HepG2 (cell line): Measurements from ENCODE around the gene HOXC11. TPM values are rescaled to one million over a fixed set of nuclear protein-coding genes. Genes with fewer than 3 reads are reported as not detected.

Experiments used
- ATAC-seq: fragments of 200-7000 bp; cut with Tn5 transposase; 3 replicates; pipeline ENCODE4 v1.9.1; 2020; ENCODE audit warnings: mild to moderate bottlenecking, moderate library complexity
- BruUV-seq: library from RNA; stranded (reverse); fragments of 400-500 nt; replicated peaks from 2 replicates; lab custom pipeline; 2021; lab: Mats Ljungman, UMichigan
- CTCF ChIA-PET: fragments of 300-600 bp; formaldehyde crosslinking; extraction: SDS; loops from one replicate; lab custom pipeline; 2021; ENCODE audit warnings: low total read pairs, inconsistent platforms, low intra/inter-chr PET ratio; lab: Yijun Ruan, JAX
- POLR2A ChIA-PET: fragments of 350-600 bp; sonication (Branson Sonifier 250); formaldehyde crosslinking; loops from one replicate; lab custom pipeline; 2020; ENCODE audit warnings: antibody characterized with exemption, inconsistent platforms; lab: Yijun Ruan, JAX
- DNase-seq: peaks from one replicate; pipeline ENCODE4 v3.0.0-alpha.2; 2015; ENCODE audit warnings: low spot score
- FAIRE-seq: peaks from 3 replicates; lab custom pipeline; 2011; peaks lifted over from hg19 to GRCh38; lab: Jason Lieb, UNC
- H2AFZ ChIP-seq: one replicate; pipeline ENCODE4 v1.6.1; 2011; ENCODE audit warnings: low read length, inconsistent platforms
- H3K27ac ChIP-seq: fragments of 300-600 bp; 3 replicates; pipeline ENCODE4 v1.8.0; 2011; ENCODE audit warnings: mixed run types, mild to moderate bottlenecking, mixed read lengths, low read length, inconsistent platforms; ENCODE audit not compliant: insufficient read depth; ENCODE audit errors: extremely low read length
- H3K27me3 ChIP-seq, 2 experiments: fragments of 200-600 bp in 1 of 2; 2 replicates in 1 of 2; 3 replicates in 1 of 2; pipeline versions ENCODE4 v1.6.0 to v1.8.0; 2011; ENCODE audit warnings: low read length in 2 of 2, mild to moderate bottlenecking in 2 of 2, moderate library complexity in 2 of 2, inconsistent platforms in 1 of 2; ENCODE audit not compliant: insufficient read depth in 2 of 2, control insufficient read depth in 1 of 2
- H3K36me3 ChIP-seq, 2 experiments: fragments of 200-600 bp in 1 of 2; replicated peaks in 1 of 2; 2 replicates in 1 of 2; 3 replicates in 1 of 2; pipeline versions ENCODE4 v1.5.1 to v1.8.0; 2011; ENCODE audit warnings: low read length in 2 of 2, inconsistent platforms in 1 of 2; ENCODE audit not compliant: insufficient read depth in 2 of 2, control insufficient read depth in 1 of 2
- H3K4me1 ChIP-seq: 2 replicates; pipeline ENCODE4 v1.5.1; 2012; ENCODE audit warnings: low read length, inconsistent platforms; ENCODE audit not compliant: insufficient read depth
- H3K4me2 ChIP-seq: 2 replicates; pipeline ENCODE4 v1.6.0; 2011; ENCODE audit warnings: low read depth, low read length, inconsistent platforms
- H3K4me3 ChIP-seq, 3 experiments: fragments of 200-600 bp in 1 of 3; sonication (generic), shearing (Covaris generic) in 1 of 3; replicated peaks in 1 of 3; 2 replicates each; pipeline ENCODE4 v1.5.1; 2011 to 2016; ENCODE audit warnings: low read length in 3 of 3, inconsistent platforms in 2 of 3, low read depth in 2 of 3, mild to moderate bottlenecking in 2 of 3, control low read depth in 1 of 3, mixed read lengths in 1 of 3; ENCODE audit not compliant: insufficient read depth in 1 of 3
- H3K79me2 ChIP-seq: one replicate; pipeline ENCODE4 v1.6.1; 2011; ENCODE audit warnings: low read length, inconsistent platforms; ENCODE audit not compliant: insufficient read depth
- H3K9ac ChIP-seq: 2 replicates; pipeline ENCODE4 v1.6.0; 2011; ENCODE audit warnings: mild to moderate bottlenecking, low read depth, low read length, inconsistent platforms; ENCODE audit not compliant: insufficient read depth
- H3K9me3 ChIP-seq: 2 replicates; pipeline ENCODE4 v1.5.1; 2012; ENCODE audit warnings: mild to moderate bottlenecking, low read length
- H4K20me1 ChIP-seq: 2 replicates; pipeline ENCODE4 v1.6.0; 2011; ENCODE audit warnings: inconsistent platforms, mild to moderate bottlenecking, low read length, moderate library complexity; ENCODE audit not compliant: insufficient read depth
- CHD4 ChIP-seq: fragments of 200-600 bp; sonication (generic); IDR thresholded peaks from 2 replicates; pipeline ENCODE4 v1.7.0; 2017; ENCODE audit warnings: mild to moderate bottlenecking, low read length, borderline replicate concordance
- HES4 ChIP-seq: sonication (generic); formaldehyde crosslinking; IDR thresholded peaks from 2 replicates; pipeline ENCODE4 v1.9.0; 2021; ENCODE audit warnings: mild to moderate bottlenecking, missing genetic modification reagents, borderline replicate concordance
- HNRNPUL1 ChIP-seq: fragments of 200-400 bp; formaldehyde crosslinking; IDR thresholded peaks from 2 replicates; pipeline ENCODE4 v1.6.1; 2017; ENCODE audit warnings: low read depth, mild to moderate bottlenecking, low read length, moderate library complexity
- PCBP1 ChIP-seq: fragments of 200-400 bp; formaldehyde crosslinking; IDR thresholded peaks from 2 replicates; pipeline ENCODE4 v1.6.1; 2017; ENCODE audit warnings: mild to moderate bottlenecking, low read depth, low read length, borderline replicate concordance
- SRSF1 ChIP-seq: fragments of 200-400 bp; formaldehyde crosslinking; optimal IDR thresholded peaks from 2 replicates; pipeline ENCODE3; 2017; ENCODE audit warnings: mild to moderate bottlenecking, low read depth, low read length, moderate library complexity
- XBP1 ChIP-seq: sonication (generic); formaldehyde crosslinking; IDR thresholded peaks from 2 replicates; pipeline ENCODE4 v1.5.0; 2020; ENCODE audit warnings: missing genetic modification reagents
- ZFP82 ChIP-seq: sonication (generic); formaldehyde crosslinking; IDR thresholded peaks from 2 replicates; pipeline ENCODE4 v1.5.1; 2020; ENCODE audit warnings: mild to moderate bottlenecking, missing genetic modification reagents, borderline replicate concordance
- ZNF367 ChIP-seq: sonication (generic); formaldehyde crosslinking; IDR thresholded peaks from 2 replicates; pipeline ENCODE4 v1.4.0; 2020; ENCODE audit warnings: missing genetic modification reagents, borderline replicate concordance
- ZNF382 ChIP-seq: sonication (generic); formaldehyde crosslinking; IDR thresholded peaks from 2 replicates; pipeline ENCODE4 v1.5.0; 2020; ENCODE audit warnings: missing genetic modification reagents, mild to moderate bottlenecking, borderline replicate concordance
- ZNF747 ChIP-seq: sonication (generic); formaldehyde crosslinking; IDR thresholded peaks from 2 replicates; pipeline ENCODE4 v1.8.1; 2023; ENCODE audit warnings: missing genetic modification reagents, mild to moderate bottlenecking, borderline replicate concordance
- WGBS: methylation state at CpG from one replicate; pipeline ENCODE4 v1.1.6; 2017; ENCODE audit warnings: low lambda C conversion rate; 5-methylcytosine and 5-hydroxymethylcytosine counted together
- in situ Hi-C: cut with HindIII; loops from 2 replicates; pipeline ENCODE4 v1.10.0; 2017; ENCODE audit warnings: low pct_unique_long_range_greater_than_20kb; ENCODE audit not compliant: extremely low pct_ligation_motif_present
- intact Hi-C: fragments of 100-400 bp; cut with micrococcal nuclease; formaldehyde crosslinking; loops from one replicate; pipeline ENCODE4 v1.10.0; 2022; ENCODE audit not compliant: unreplicated experiment
- polyA plus RNA-seq, 8 experiments: library from polyadenylated mRNA; depleted of rRNA in 3 of 8; stranded (reverse) in 7 of 8; unstranded in 1 of 8; fragments of >200 nt; fragmentation: Illumina TruSeq in 4 of 8; extraction: Trizol in 4 of 8; gene quantifications; 2 replicates each; pipeline versions ENCODE4 v1.2.1 to v1.2.3, GENCODE V29; 2011 to 2016; ENCODE audit warnings: low read depth in 4 of 8, missing spikeins in 1 of 8, mixed read lengths in 1 of 8; ENCODE audit not compliant: insufficient read depth in 1 of 8
- total RNA-seq, 5 experiments: library from RNA; depleted of rRNA; stranded (reverse); fragments of >200 nt; fragmentation: Illumina TruSeq; extraction: Trizol; gene quantifications; 2 replicates each; pipeline ENCODE4 v1.2.3, GENCODE V29; 2016; ENCODE audit warnings: low read depth in 1 of 5
- TF ChIP-seq, protein P1 (sequence below): sonication (generic); formaldehyde crosslinking; conservative IDR thresholded peaks from 2 replicates; pipeline ENCODE4 v1.4.0; 2020; ENCODE audit warnings: missing genetic modification reagents
- TF ChIP-seq, protein P2 (sequence below): sonication (generic); formaldehyde crosslinking; IDR thresholded peaks from 2 replicates; pipeline ENCODE4 v1.5.0; 2020; ENCODE audit warnings: missing genetic modification reagents

HOXC11 gene
- total and polyA plus RNA-seq, 2 of the 13 experiments (the other 11 are each of a cell fraction or from before 2014, with no cell fraction given), result not detected

DNA sequence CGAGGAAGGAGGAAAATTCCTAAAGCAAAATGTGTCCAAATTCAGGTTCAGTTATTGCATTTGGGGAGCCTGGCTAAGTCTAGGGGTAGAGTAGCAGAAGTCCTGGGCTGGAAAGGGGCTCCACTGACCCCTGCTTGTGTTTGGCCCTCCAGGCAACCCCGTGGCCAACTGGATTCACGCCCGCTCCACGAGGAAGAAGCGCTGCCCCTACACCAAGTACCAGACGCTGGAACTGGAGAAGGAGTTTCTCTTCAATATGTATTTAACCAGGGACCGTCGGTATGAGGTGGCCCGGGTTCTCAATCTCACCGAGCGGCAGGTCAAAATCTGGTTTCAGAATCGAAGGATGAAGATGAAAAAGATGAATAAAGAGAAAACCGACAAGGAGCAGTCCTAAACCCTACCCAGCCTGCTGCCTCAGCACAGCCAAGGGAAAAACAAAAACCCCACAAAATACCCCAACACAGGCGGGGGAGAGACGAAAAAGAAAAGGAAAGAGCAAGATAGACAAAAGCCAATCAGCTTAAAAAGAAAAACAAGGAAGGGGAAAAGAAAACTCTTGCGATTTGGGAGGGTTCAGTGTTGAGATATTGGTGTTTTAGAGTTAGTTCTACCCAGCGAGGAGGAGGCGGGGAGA is 29.5 kb downstream of the HOXC11 start:
- TF ChIP-seq HES4 (CRISPR knock-in tag) (no peak), ZNF382 (CRISPR knock-in tag) (no peak)
- TF ChIP-seq, protein P1, sequence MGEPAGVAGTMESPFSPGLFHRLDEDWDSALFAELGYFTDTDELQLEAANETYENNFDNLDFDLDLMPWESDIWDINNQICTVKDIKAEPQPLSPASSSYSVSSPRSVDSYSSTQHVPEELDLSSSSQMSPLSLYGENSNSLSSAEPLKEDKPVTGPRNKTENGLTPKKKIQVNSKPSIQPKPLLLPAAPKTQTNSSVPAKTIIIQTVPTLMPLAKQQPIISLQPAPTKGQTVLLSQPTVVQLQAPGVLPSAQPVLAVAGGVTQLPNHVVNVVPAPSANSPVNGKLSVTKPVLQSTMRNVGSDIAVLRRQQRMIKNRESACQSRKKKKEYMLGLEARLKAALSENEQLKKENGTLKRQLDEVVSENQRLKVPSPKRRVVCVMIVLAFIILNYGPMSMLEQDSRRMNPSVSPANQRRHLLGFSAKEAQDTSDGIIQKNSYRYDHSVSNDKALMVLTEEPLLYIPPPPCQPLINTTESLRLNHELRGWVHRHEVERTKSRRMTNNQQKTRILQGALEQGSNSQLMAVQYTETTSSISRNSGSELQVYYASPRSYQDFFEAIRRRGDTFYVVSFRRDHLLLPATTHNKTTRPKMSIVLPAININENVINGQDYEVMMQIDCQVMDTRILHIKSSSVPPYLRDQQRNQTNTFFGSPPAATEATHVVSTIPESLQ, result no peak
- ChIA-PET POLR2A (no interaction called here), CTCF (no interaction called here)
- intact Hi-C loops (loop anchor here (10.0 kb wide), 1 partner anchor 362 kb away; the partner anchor contains the start of gene GPR84), in situ Hi-C loops (no loop called here)
- ATAC-seq (no peak), DNase-seq (no peak), FAIRE-seq (no peak)
- Histone ChIP-seq H2AFZ (no peak overlapping the region), H3K36me3 (no peaks in the 10 kb centered on the region), H3K4me2 (no peak overlapping the region), H3K27ac (no peak overlapping the region), H3K9me3 (no peaks in the 10 kb centered on the region), H3K9ac (no peak overlapping the region), H3K4me1 (peaks cover 32% of the 10 kb centered on the region), H3K27me3 (peaks cover 22 to 89% of the 10 kb centered on the region in 2 experiments), H4K20me1 (no peaks in the 10 kb centered on the region), H3K4me3 (no peak overlapping the region), H3K79me2 (no peaks in the 10 kb centered on the region)
- BruUV-seq, result no TSS peak
- WGBS, result 49% methylated on average over 19 of the region's 19 CpGs

DNA sequence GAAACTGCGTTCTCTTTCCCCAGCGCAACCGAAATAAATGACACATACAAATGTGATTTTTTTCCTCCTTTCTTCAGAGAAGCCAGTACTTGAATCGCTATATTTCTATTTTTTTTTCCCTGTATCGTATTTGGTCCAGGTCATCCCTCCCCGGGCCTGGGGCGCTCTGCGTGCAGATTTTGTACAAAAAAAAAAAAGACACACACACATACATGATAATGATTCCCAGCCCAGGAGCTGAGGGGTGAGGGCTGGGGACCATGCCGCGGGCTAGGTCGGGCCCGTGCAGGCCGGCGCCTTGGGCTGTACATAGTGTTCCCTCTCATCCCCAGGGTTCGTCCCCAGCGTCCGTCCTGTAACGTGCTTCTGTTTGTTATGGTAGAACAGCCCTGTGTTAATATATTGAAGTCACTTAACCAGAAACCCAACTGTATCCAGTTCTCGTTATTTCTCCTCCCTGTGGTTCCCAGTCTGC is 30.0 kb downstream of the HOXC11 start:
- ATAC-seq (no peak), DNase-seq (no peak), FAIRE-seq (no peak)
- peaks cover 24 to 92% of the 10 kb centered on the region in 2 experiments for H3K27me3 ChIP-seq
- no peak overlapping the region for H3K4me2 ChIP-seq
- ChIA-PET CTCF (no interaction called here), POLR2A (no interaction called here)
- no peaks in the 10 kb centered on the region for H4K20me1 ChIP-seq
- no peak overlapping the region for H3K9ac ChIP-seq
- H3K36me3 ChIP-seq, result no peaks in the 10 kb centered on the region
- H3K9me3 ChIP-seq, result no peaks in the 10 kb centered on the region
- TF ChIP-seq CHD4, result no peak
- TF ChIP-seq HNRNPUL1, result no peak
- TF ChIP-seq XBP1 (CRISPR knock-in tag), result no peak
- no peak for TF ChIP-seq ZNF747 (CRISPR knock-in tag)
- TF ChIP-seq ZFP82 (CRISPR knock-in tag), result no peak
- TF ChIP-seq SRSF1, result no peak
- no peak for TF ChIP-seq ZNF367 (CRISPR knock-in tag)
- TF ChIP-seq, protein P2, sequence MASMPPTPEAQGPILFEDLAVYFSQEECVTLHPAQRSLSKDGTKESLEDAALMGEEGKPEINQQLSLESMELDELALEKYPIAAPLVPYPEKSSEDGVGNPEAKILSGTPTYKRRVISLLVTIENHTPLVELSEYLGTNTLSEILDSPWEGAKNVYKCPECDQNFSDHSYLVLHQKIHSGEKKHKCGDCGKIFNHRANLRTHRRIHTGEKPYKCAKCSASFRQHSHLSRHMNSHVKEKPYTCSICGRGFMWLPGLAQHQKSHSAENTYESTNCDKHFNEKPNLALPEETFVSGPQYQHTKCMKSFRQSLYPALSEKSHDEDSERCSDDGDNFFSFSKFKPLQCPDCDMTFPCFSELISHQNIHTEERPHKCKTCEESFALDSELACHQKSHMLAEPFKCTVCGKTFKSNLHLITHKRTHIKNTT, result no peak
- no peak for TF ChIP-seq PCBP1
- peaks cover 32% of the 10 kb centered on the region for H3K4me1 ChIP-seq
- no peak overlapping the region for H2AFZ ChIP-seq
- no peak overlapping the region for H3K27ac ChIP-seq
- no peak overlapping the region for H3K4me3 ChIP-seq
- H3K79me2 ChIP-seq, result no peaks in the 10 kb centered on the region
- 61% methylated on average over 18 of the region's 19 CpGs for WGBS
- no TSS peak for BruUV-seq
- intact Hi-C loops, result loop anchor here (10.0 kb wide), 1 partner anchor 362 kb away; the partner anchor contains the start of gene GPR84
- in situ Hi-C loops, result no loop called here
